Brain microvascular endothelial cell (primary cell): ENCODE results near the gene ARHGEF7.

ENCODE experiments used
- DNase-seq: peaks from one replicate; pipeline ENCODE4 v3.0.0-alpha.2; 2020
- H3K27ac ChIP-seq: fragments of 250-450 bp; sonication (Bioruptor Pico); 2 replicates; pipeline ENCODE4 v1.5.1; 2020; ENCODE audit warnings: mild to moderate bottlenecking, moderate library complexity
- H3K27me3 ChIP-seq: fragments of 250-450 bp; sonication (Bioruptor Pico); replicated peaks from 2 replicates; pipeline ENCODE4 v1.5.1; 2020; ENCODE audit warnings: mild to moderate bottlenecking
- H3K36me3 ChIP-seq: fragments of 250-450 bp; sonication (Bioruptor Pico); replicated peaks from 2 replicates; pipeline ENCODE4 v1.5.1; 2020; ENCODE audit warnings: mild to moderate bottlenecking
- H3K4me3 ChIP-seq: 2 replicates; pipeline ENCODE4 v1.5.1; 2011; ENCODE audit warnings: low read depth, mild to moderate bottlenecking, control low read depth, low read length, moderate library complexity
- CTCF ChIP-seq: IDR thresholded peaks from 2 replicates; pipeline ENCODE4 v1.5.1; 2011; ENCODE audit warnings: low read depth, mild to moderate bottlenecking, moderate library complexity, low read length, control low read depth, inconsistent platforms; ENCODE audit errors: missing control alignments
- in situ Hi-C: cut with HindIII; loops from 2 replicates; pipeline ENCODE4 v1.10.0; 2017; ENCODE audit warnings: low sequenced_read_pairs, low pct_ligation_motif_present

ARHGEF7 gene

GRCh38 chr13:111114362-111115060, 599 bp upstream of the ARHGEF7 start:
- in situ Hi-C loops: no loop called here
- Histone ChIP-seq H3K36me3 (no peaks in the 10 kb centered on the region), H3K4me3 (peak overlapping the region; percentile 59), H3K27ac (peak overlapping the region; percentile 7), H3K27me3 (peaks cover 34% of the 10 kb centered on the region)
- TF ChIP-seq CTCF: no peak
- DNase-seq: peak; percentile 31

GRCh38 chr13:111115965-111116521, 933 bp downstream of the ARHGEF7 start:
- Histone ChIP-seq H3K36me3 (no peaks in the 10 kb centered on the region), H3K4me3 (peak overlapping the region; percentile 61), H3K27me3 (peaks cover 29% of the 10 kb centered on the region), H3K27ac (peak overlapping the region; percentile 67)
- DNase-seq: peak; percentile 86
- in situ Hi-C loops: no loop called here
- TF ChIP-seq CTCF: peak; percentile 8

- in situ Hi-C loops: no loop called here
- Histone ChIP-seq H3K4me3 (no peak overlapping the region), H3K27ac (no peak overlapping the region), H3K36me3 (no peaks in the 10 kb centered on the region), H3K27me3 (peaks cover 25% of the 10 kb centered on the region)
- no peak for DNase-seq
- no peak for TF ChIP-seq CTCF
These were observed 1.7 kb downstream of the ARHGEF7 start for GRCh38 chr13:111116856-111117255.

- Histone ChIP-seq H3K27me3 (peaks cover 22% of the 10 kb centered on the region), H3K27ac (no peak overlapping the region), H3K36me3 (no peaks in the 10 kb centered on the region), H3K4me3 (no peak overlapping the region)
- no peak for DNase-seq
- no peak for TF ChIP-seq CTCF
- in situ Hi-C loops: no loop called here
These were observed 2.2 kb downstream of the ARHGEF7 start for GRCh38 chr13:111117289-111117688.

- DNase-seq: no peak
- Histone ChIP-seq H3K36me3 (no peaks in the 10 kb centered on the region), H3K4me3 (no peak overlapping the region), H3K27ac (no peak overlapping the region), H3K27me3 (peaks cover 17% of the 10 kb centered on the region)
- no peak for TF ChIP-seq CTCF
- in situ Hi-C loops: no loop called here
These were observed 2.9 kb downstream of the ARHGEF7 start for GRCh38 chr13:111117961-111118360.
